HFFc6 (cell line): ENCODE results near the gene GPR160. TPM values are rescaled to one million over a fixed set of nuclear protein-coding genes. Genes with fewer than 3 reads are reported as not detected.

Experiments used
- DNase-seq: peaks from one replicate; pipeline ENCODE4 v3.0.0-alpha.2; 2018
- H3K27ac Mint-ChIP-seq: 2 replicates; pipeline ENCODE4 v1.8.0; 2020; ENCODE audit warnings: mild to moderate bottlenecking, mixed read lengths
- H3K27me3 Mint-ChIP-seq: 2 replicates; pipeline ENCODE4 v1.8.0; 2021; ENCODE audit warnings: mild to moderate bottlenecking, moderate library complexity, mixed read lengths; ENCODE audit not compliant: insufficient read depth
- H3K36me3 Mint-ChIP-seq: 2 replicates; pipeline ENCODE4 v1.8.0; 2021; ENCODE audit warnings: low read depth, mixed read lengths
- H3K4me1 Mint-ChIP-seq: 2 replicates; pipeline ENCODE4 v1.8.0; 2020; ENCODE audit warnings: low read depth, mixed read lengths
- H3K4me3 Mint-ChIP-seq: 2 replicates; pipeline ENCODE4 v1.8.0; 2020; ENCODE audit warnings: mild to moderate bottlenecking, moderate library complexity, mixed read lengths
- H3K9me3 Mint-ChIP-seq: 2 replicates; pipeline ENCODE4 v1.8.0; 2020; ENCODE audit warnings: mild to moderate bottlenecking, mixed read lengths
- total RNA-seq, 6 experiments: library from RNA; stranded (reverse); fragmentation: NEBNext Ultra II Directional; extraction: Animal tissue kit (Norgen Biotek cat#: 25700); gene quantifications; 2 replicates in 1 of 6; 3 replicates in 5 of 6; pipeline ENCODE4 v1.2.3, GENCODE V29; 2021
- TF ChIP-seq, protein P1 (sequence below): fragments of 200-600 bp; sonication (generic); IDR thresholded peaks from 2 replicates; pipeline ENCODE4 v1.5.0; 2021; ENCODE audit warnings: antibody characterized with exemption, mild to moderate bottlenecking

The GPR160 gene
- total RNA-seq, 6 experiments from 2014 or later, result 0.10 to 0.23 (median 0.19) TPM; not detected in 3

DNA sequence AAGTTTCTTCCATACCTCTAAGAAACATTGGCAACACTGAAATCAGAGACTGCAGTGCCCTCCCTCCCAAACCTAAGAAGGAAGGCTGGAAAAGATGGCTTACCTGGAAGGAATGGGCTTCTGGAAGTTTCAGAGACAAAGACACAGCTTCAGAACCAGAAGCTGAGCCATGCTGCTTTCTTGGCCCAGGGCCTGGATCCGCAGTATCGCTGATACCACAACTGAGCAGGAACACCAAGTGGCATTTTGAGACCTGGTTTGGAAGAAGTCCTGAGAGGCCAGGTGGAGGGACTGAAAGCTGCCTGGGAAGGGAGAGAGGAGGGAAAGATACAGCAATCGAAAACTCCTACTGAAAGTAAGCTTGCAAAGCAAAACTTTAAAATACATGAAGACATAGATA is 19.8 kb downstream of the GPR160 start:
- Mint-ChIP-seq H3K27me3 (peaks cover 2% of the 10 kb centered on the region), H3K9me3 (no peaks in the 10 kb centered on the region), H3K27ac (no peak overlapping the region), H3K4me1 (peaks cover 6% of the 10 kb centered on the region; the same call in 1 of the 2 replicates), H3K4me3 (no peak overlapping the region), H3K36me3 (no peaks in the 10 kb centered on the region)
- TF ChIP-seq, protein P1, sequence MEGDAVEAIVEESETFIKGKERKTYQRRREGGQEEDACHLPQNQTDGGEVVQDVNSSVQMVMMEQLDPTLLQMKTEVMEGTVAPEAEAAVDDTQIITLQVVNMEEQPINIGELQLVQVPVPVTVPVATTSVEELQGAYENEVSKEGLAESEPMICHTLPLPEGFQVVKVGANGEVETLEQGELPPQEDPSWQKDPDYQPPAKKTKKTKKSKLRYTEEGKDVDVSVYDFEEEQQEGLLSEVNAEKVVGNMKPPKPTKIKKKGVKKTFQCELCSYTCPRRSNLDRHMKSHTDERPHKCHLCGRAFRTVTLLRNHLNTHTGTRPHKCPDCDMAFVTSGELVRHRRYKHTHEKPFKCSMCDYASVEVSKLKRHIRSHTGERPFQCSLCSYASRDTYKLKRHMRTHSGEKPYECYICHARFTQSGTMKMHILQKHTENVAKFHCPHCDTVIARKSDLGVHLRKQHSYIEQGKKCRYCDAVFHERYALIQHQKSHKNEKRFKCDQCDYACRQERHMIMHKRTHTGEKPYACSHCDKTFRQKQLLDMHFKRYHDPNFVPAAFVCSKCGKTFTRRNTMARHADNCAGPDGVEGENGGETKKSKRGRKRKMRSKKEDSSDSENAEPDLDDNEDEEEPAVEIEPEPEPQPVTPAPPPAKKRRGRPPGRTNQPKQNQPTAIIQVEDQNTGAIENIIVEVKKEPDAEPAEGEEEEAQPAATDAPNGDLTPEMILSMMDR, result no peak
- no peak for DNase-seq

DNA sequence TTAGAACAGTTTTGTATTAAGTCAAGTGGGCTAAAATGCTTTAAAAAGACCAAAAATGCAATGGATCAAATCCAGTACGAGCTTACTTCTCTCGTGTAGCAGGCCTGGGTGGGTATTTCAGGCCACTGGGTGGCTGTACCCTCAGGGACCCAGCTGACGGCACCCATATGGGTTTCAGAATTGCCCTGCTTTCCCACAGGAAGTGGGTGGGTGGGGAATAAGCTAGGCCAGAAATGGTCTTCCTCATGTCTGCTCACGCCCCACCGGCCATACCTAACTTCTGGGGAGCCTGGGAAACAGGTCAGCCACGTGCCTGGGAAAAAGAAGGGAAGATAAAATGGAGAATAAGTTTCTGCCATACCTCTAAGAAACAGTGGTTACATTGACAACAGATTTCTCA is 20.3 kb downstream of the GPR160 start:
- TF ChIP-seq, protein P1, result no peak
- H3K27me3 Mint-ChIP-seq, result peaks cover 2% of the 10 kb centered on the region
- no peak overlapping the region for H3K4me3 Mint-ChIP-seq
- H3K27ac Mint-ChIP-seq, result no peak overlapping the region
- no peaks in the 10 kb centered on the region for H3K9me3 Mint-ChIP-seq
- no peak for DNase-seq
- no peaks in the 10 kb centered on the region for H3K36me3 Mint-ChIP-seq
- peaks cover 6% of the 10 kb centered on the region; the same call in 1 of the 2 replicates for H3K4me1 Mint-ChIP-seq

DNA sequence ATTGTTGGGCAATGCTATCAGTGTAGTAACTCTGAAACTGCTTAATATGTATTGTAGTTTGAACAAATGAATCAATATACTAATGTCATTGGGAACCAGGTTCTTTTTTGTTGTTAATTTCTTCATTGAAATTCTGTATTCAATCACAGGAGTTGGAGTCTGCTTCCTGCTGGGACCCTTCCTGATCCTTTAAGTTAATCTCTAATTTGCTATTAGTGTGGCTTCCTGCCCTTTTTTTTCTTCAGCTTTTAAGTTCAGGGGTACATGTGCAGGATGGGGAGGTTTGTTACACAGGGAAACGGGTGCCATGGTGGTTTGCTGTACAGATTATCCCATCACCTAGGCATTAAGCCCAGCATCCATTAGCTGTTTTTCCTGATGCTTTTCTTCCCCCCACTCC is 21.7 kb downstream of the GPR160 start:
- Mint-ChIP-seq H3K4me3 (no peak overlapping the region), H3K9me3 (no peaks in the 10 kb centered on the region), H3K27ac (no peak overlapping the region), H3K4me1 (peaks cover 6% of the 10 kb centered on the region; the same call in 1 of the 2 replicates), H3K36me3 (no peaks in the 10 kb centered on the region), H3K27me3 (peaks cover 6% of the 10 kb centered on the region)
- TF ChIP-seq, protein P1, result no peak
- no peak for DNase-seq

DNA sequence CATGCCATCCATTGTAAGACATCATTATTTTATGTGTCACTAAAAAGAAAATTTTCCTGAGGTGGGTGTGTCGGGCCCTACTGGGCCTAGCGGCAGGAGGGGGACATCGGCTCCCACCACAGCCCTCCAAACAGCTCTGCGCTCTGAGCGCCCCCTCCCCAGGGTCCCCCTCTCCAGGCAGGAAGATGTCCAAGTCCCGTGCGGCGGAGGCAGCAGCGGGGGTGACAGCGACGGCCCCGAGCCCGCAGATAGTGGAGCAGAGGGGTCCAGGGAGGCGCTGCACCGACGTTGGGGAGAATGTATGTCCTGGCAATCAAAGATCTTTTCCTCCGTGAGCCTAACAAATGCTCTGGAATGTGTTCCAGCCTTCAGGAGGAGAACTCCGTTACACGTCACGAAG is 24.3 kb downstream of the GPR160 start:
- TF ChIP-seq, protein P1, result no peak
- H3K36me3 Mint-ChIP-seq, result no peaks in the 10 kb centered on the region
- H3K4me3 Mint-ChIP-seq, result no peak overlapping the region
- H3K27ac Mint-ChIP-seq, result no peak overlapping the region
- no peaks in the 10 kb centered on the region for H3K9me3 Mint-ChIP-seq
- DNase-seq, result no peak
- H3K4me1 Mint-ChIP-seq, result no peaks in the 10 kb centered on the region
- peaks cover 6% of the 10 kb centered on the region for H3K27me3 Mint-ChIP-seq

DNA sequence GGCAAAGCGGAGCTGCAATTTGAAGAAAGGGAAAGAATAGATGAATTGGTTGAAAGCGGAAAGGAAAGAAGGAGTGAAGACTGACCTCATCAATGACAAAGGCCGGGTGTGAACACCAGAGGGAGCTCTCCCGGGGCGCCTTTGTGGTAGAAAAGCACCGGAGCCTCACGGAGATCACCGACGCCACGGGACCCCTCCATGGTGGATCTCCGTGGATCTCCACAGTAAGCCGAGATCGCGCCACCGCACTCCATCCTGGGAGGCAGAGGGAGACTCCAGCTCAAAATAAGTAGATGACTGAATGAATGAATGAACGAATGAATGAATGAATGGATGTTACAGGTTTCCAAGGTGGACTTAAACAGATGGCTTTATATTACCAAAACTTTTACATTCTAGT is 25.0 kb downstream of the GPR160 start:
- no peak for DNase-seq
- H3K4me1 Mint-ChIP-seq, result no peaks in the 10 kb centered on the region
- TF ChIP-seq, protein P1, result peak; percentile 45; the same call in 1 of the 2 replicates
- H3K9me3 Mint-ChIP-seq, result no peaks in the 10 kb centered on the region
- peaks cover 6% of the 10 kb centered on the region for H3K27me3 Mint-ChIP-seq
- H3K36me3 Mint-ChIP-seq, result no peaks in the 10 kb centered on the region
- no peak overlapping the region for H3K4me3 Mint-ChIP-seq
- no peak overlapping the region for H3K27ac Mint-ChIP-seq

DNA sequence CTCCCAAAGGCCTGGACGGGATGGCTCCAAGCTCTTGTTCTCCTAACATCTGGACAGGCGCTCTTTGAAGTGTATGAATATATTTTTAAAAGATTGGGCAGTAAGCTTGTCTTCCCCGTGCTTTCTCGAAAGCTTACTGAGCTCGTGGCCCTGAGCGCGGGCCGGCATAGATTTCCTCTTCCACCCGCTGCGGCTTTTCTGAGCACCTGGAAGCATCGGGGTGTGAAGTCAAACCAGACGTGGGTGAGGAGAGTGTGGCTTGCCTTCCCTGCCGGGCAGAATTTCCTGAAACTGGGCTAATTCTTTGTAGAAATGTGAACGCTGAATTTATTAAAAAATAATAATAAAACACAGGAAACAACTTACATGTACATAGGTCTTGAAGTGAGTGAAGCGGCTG is 25.9 kb downstream of the GPR160 start:
- no peak for DNase-seq
- Mint-ChIP-seq H3K4me3 (no peak overlapping the region), H3K9me3 (no peaks in the 10 kb centered on the region), H3K36me3 (no peaks in the 10 kb centered on the region), H3K27me3 (peaks cover 6% of the 10 kb centered on the region), H3K27ac (no peak overlapping the region), H3K4me1 (no peaks in the 10 kb centered on the region)
- TF ChIP-seq, protein P1, result no peak
